WTC11 (cell line): ENCODE measurements around the gene CHST15. TPM values are rescaled to one million over a fixed set of nuclear protein-coding genes. Genes with fewer than 3 reads are reported as not detected.

Source experiments
- ATAC-seq: fragments of 200-7000 bp; cut with Tn5 transposase; 2 replicates; pipeline ENCODE4 v1.10.0; 2021; ENCODE audit warnings: mild to moderate bottlenecking, moderate library complexity
- CTCF ChIA-PET: fragments of 300-600 bp; sonication (Branson Sonifier 250); formaldehyde crosslinking; loops from one replicate; lab custom pipeline; 2021; ENCODE audit warnings: antibody characterized with exemption; lab: Charles Lee
- POLR2A ChIA-PET: fragments of 350-600 bp; sonication (Branson Sonifier 250); formaldehyde crosslinking; loops from one replicate; lab custom pipeline; 2021; ENCODE audit warnings: antibody characterized with exemption; lab: Charles Lee
- DNase-seq: peaks from one replicate; pipeline ENCODE4 v3.0.0; 2021; ENCODE audit warnings: low spot score
- H3K27ac Mint-ChIP-seq: 2 replicates; pipeline ENCODE4 v1.8.0; 2021; ENCODE audit warnings: mixed read lengths
- H3K27me3 Mint-ChIP-seq: 2 replicates; pipeline ENCODE4 v1.8.0; 2021; ENCODE audit warnings: low read depth, mild to moderate bottlenecking, moderate library complexity, mixed read lengths
- H3K36me3 Mint-ChIP-seq: 2 replicates; pipeline ENCODE4 v1.8.0; 2021; ENCODE audit warnings: mixed read lengths
- H3K4me1 Mint-ChIP-seq: 2 replicates; pipeline ENCODE4 v1.8.0; 2022; ENCODE audit warnings: mixed read lengths
- H3K4me3 Mint-ChIP-seq: 2 replicates; pipeline ENCODE4 v1.8.0; 2021; ENCODE audit warnings: mild to moderate bottlenecking, moderate library complexity, mixed read lengths
- H3K9me3 Mint-ChIP-seq: 2 replicates; pipeline ENCODE4 v1.8.0; 2021; ENCODE audit warnings: mixed read lengths
- CBFB ChIP-seq: sonication (generic); formaldehyde crosslinking; IDR thresholded peaks from 2 replicates; pipeline ENCODE4 v1.8.1; 2022; ENCODE audit warnings: mild to moderate bottlenecking, low read depth, missing genetic modification reagents
- CREM ChIP-seq: sonication (generic); formaldehyde crosslinking; IDR thresholded peaks from 2 replicates; pipeline ENCODE4 v1.8.1; 2022; ENCODE audit warnings: mild to moderate bottlenecking, missing genetic modification reagents, moderate library complexity
- ELF4 ChIP-seq: sonication (generic); formaldehyde crosslinking; IDR thresholded peaks from 2 replicates; pipeline ENCODE4 v1.8.1; 2022; ENCODE audit warnings: low read depth, mild to moderate bottlenecking, moderate library complexity, missing genetic modification reagents
- FOXP1 ChIP-seq: sonication (generic); formaldehyde crosslinking; IDR thresholded peaks from 2 replicates; pipeline ENCODE4 v1.8.0; 2022; ENCODE audit warnings: missing genetic modification reagents, mild to moderate bottlenecking, moderate library complexity, borderline replicate concordance
- JUN ChIP-seq: sonication (generic); formaldehyde crosslinking; IDR thresholded peaks from 2 replicates; pipeline ENCODE4 v1.8.0; 2023; ENCODE audit warnings: mild to moderate bottlenecking, missing genetic modification reagents
- NR2C2 ChIP-seq: sonication (generic); formaldehyde crosslinking; IDR thresholded peaks from 2 replicates; pipeline ENCODE4 v1.8.0; 2022; ENCODE audit warnings: mild to moderate bottlenecking, missing genetic modification reagents
- PRRX2 ChIP-seq: fragments of 250-450 bp; sonication (Bioruptor Pico); IDR thresholded peaks from 2 replicates; pipeline ENCODE4 v1.8.0; 2021; ENCODE audit warnings: mild to moderate bottlenecking
- RORB ChIP-seq: fragments of 250-450 bp; sonication (Bioruptor Pico); IDR thresholded peaks from 2 replicates; pipeline ENCODE4 v1.9.0; 2021; ENCODE audit warnings: mild to moderate bottlenecking
- SMAD3 ChIP-seq: sonication (generic); formaldehyde crosslinking; IDR thresholded peaks from 2 replicates; pipeline ENCODE4 v1.8.0; 2022; ENCODE audit warnings: missing genetic modification reagents, mild to moderate bottlenecking, borderline replicate concordance
- TEAD4 ChIP-seq: sonication (generic); formaldehyde crosslinking; IDR thresholded peaks from 2 replicates; pipeline ENCODE4 v1.8.0; 2022; ENCODE audit warnings: mild to moderate bottlenecking, missing genetic modification reagents
- ZNF138 ChIP-seq: sonication (generic); formaldehyde crosslinking; conservative IDR thresholded peaks from 2 replicates; pipeline ENCODE4 v1.8.1; 2022; ENCODE audit warnings: mild to moderate bottlenecking, moderate library complexity, missing genetic modification reagents
- ZNF423 ChIP-seq: fragments of 250-450 bp; sonication (Bioruptor Pico); IDR thresholded peaks from 2 replicates; pipeline ENCODE4 v2.1.2; 2022; ENCODE audit warnings: mild to moderate bottlenecking, moderate library complexity
- total RNA-seq: library from RNA; stranded (reverse); gene quantifications from 3 replicates; pipeline ENCODE4 v1.2.3, GENCODE V29; 2021
- TF ChIP-seq, protein P1 (sequence below): fragments of 250-450 bp; sonication (Bioruptor Pico); IDR thresholded peaks from 2 replicates; pipeline ENCODE4 v2.1.2; 2022; ENCODE audit warnings: mild to moderate bottlenecking, moderate library complexity
- TF ChIP-seq, protein P2 (sequence below): fragments of 250-450 bp; sonication (Bioruptor Pico); conservative IDR thresholded peaks from 2 replicates; pipeline ENCODE4 v1.9.0; 2021; ENCODE audit warnings: mild to moderate bottlenecking
- TF ChIP-seq, protein P3 (sequence below): sonication (generic); formaldehyde crosslinking; IDR thresholded peaks from 2 replicates; pipeline ENCODE4 v1.8.0; 2022; ENCODE audit warnings: mild to moderate bottlenecking, missing genetic modification reagents
- TF ChIP-seq, protein P4 (sequence below): sonication (generic); formaldehyde crosslinking; IDR thresholded peaks from 2 replicates; pipeline ENCODE4 v1.8.0; 2022; ENCODE audit warnings: missing genetic modification reagents

The CHST15 gene
- total RNA-seq, 1 experiment from 2014 or later = 10.7 TPM

DNA sequence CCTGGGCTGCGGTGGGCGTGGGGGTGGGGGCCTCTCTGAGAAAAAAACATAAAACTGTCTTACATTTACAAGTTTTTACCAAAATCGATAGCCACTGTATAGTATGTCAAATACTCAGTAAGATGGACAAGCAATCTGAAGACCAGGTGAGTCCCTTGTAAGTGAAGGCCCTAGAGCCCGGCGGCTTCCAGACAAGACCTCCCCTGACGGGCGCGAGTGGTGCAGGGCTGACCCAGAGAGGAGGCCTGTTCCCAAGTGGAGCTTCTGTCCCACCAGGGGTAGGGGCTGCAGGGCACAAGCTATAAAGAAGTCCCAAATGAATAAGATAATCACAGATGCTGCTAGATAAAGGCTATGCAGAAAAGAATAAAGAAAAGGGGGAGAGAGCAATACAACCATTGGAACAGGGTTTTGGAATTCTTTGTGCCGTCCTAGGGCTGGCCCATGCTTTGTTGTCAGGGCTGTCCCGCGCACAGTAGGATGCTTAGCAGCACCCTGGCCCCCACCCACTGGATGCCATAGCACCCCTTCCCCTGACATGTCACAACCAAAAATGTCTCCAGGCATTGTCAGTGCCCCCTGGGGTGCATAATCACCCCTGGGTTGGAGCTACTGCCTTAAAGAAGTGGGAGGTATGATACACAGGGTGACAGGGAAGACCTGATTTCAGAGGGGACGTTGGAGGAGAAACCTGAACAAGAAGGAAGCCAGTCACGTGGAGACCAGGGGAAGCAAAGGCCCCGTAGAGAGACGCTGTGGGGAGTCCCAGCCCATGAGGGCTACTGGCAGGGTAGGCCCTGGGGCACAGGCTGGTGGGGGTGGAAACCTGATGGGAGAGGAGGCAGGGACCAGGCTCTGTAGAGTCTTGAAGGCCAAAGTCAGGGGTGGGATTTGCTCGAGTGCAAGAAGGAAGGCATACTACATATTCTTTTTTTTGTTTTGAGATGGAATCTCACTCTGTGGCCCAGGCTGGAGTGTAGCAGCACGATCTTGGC is 43.1 kb downstream of the CHST15 start:
- no peak for ATAC-seq
- Mint-ChIP-seq H3K27ac (no peak overlapping the region), H3K4me3 (no peak overlapping the region), H3K27me3 (no peaks in the 10 kb centered on the region; the same call in 1 of the 2 replicates), H3K36me3 (no peaks in the 10 kb centered on the region), H3K9me3 (no peaks in the 10 kb centered on the region), H3K4me1 (peaks cover 38% of the 10 kb centered on the region)
- POLR2A ChIA-PET = no interaction called here
- CTCF ChIA-PET = interaction anchor here (1.6 kb wide), 1 partner anchor 15 kb away, joined by 4 read pairs; no protein-coding TSS in a partner anchor
- TF ChIP-seq, protein P1, sequence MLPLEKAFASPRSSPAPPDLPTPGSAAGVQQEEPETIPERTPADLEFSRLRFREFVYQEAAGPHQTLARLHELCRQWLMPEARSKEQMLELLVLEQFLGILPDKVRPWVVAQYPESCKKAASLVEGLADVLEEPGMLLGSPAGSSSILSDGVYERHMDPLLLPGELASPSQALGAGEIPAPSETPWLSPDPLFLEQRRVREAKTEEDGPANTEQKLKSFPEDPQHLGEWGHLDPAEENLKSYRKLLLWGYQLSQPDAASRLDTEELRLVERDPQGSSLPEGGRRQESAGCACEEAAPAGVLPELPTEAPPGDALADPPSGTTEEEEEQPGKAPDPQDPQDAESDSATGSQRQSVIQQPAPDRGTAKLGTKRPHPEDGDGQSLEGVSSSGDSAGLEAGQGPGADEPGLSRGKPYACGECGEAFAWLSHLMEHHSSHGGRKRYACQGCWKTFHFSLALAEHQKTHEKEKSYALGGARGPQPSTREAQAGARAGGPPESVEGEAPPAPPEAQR (CRISPR knock-in tag) = no peak
- no peak for DNase-seq

DNA sequence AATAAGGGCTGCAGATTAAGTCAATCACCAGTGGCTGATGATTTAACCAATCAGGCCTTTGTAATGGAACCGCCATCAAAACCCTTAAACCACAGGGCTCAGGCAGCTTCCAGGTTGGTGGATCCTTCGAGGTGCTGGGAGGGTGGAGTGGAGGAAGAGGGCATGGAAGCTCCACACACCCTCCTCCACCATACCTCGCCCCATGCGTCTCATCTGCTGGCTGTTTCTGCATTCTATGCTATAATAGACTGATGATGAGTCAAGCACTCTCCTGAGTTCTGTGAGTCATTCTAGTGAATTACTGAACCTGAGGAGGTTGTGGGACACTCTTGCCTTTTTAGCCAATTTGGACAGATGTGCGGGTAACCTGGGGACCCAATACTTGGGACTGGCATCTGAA is 43.9 kb downstream of the CHST15 start:
- ATAC-seq (no peak), DNase-seq (no peak)
- Mint-ChIP-seq H3K27ac (no peak overlapping the region), H3K4me1 (peaks cover 32% of the 10 kb centered on the region), H3K27me3 (no peaks in the 10 kb centered on the region; the same call in 1 of the 2 replicates), H3K36me3 (no peaks in the 10 kb centered on the region), H3K4me3 (no peak overlapping the region), H3K9me3 (no peaks in the 10 kb centered on the region)
- CTCF ChIA-PET = interaction anchor here (1.6 to 1.7 kb wide), 2 partner anchors 16 to 54 kb away, joined by 4 to 10 read pairs; no protein-coding TSS in a partner anchor
- no peak for TF ChIP-seq CBFB
- TF ChIP-seq, protein P2, sequence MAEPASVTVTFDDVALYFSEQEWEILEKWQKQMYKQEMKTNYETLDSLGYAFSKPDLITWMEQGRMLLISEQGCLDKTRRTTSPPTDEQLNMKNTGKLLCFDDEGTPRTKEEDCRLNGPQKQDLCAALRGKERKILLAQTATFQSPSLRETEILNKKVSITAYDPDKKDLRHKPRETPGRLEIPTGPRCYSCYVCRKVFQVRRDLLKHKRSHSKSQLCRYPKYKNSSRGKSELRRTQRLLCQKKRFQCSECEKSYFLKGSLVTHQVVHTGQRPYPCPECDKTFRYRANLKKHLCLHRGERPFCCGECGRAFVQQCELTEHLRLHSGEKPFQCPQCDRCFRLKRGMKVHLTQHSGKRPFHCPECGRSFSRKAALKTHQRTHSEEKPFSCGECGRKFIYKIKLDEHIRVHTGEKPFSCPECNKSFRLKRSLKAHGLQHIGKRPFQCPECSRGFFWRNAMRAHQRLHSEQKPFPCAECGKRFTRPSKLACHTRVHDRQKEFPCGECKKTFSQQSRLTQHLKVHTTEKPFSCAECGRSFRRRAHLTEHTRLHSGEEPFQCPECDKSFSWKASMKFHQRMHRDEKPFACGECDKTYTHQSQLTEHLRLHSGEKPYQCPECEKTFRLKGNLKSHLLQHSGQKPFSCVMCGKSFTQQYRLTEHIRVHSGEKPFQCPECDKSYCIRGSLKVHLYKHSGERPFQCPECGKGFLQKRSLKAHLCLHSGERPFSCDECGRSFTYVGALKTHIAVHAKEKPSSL (CRISPR knock-in tag) = no peak
- TF ChIP-seq NR2C2 = no peak
- TF ChIP-seq FOXP1 = no peak
- no peak for TF ChIP-seq TEAD4
- no peak for TF ChIP-seq ZNF423 (CRISPR knock-in tag)
- no peak for TF ChIP-seq SMAD3 (CRISPR knock-in tag)
- TF ChIP-seq PRRX2 (CRISPR knock-in tag) = no peak
- TF ChIP-seq, protein P3, sequence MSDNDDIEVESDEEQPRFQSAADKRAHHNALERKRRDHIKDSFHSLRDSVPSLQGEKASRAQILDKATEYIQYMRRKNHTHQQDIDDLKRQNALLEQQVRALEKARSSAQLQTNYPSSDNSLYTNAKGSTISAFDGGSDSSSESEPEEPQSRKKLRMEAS (CRISPR knock-in tag) = no peak
- TF ChIP-seq, protein P4, sequence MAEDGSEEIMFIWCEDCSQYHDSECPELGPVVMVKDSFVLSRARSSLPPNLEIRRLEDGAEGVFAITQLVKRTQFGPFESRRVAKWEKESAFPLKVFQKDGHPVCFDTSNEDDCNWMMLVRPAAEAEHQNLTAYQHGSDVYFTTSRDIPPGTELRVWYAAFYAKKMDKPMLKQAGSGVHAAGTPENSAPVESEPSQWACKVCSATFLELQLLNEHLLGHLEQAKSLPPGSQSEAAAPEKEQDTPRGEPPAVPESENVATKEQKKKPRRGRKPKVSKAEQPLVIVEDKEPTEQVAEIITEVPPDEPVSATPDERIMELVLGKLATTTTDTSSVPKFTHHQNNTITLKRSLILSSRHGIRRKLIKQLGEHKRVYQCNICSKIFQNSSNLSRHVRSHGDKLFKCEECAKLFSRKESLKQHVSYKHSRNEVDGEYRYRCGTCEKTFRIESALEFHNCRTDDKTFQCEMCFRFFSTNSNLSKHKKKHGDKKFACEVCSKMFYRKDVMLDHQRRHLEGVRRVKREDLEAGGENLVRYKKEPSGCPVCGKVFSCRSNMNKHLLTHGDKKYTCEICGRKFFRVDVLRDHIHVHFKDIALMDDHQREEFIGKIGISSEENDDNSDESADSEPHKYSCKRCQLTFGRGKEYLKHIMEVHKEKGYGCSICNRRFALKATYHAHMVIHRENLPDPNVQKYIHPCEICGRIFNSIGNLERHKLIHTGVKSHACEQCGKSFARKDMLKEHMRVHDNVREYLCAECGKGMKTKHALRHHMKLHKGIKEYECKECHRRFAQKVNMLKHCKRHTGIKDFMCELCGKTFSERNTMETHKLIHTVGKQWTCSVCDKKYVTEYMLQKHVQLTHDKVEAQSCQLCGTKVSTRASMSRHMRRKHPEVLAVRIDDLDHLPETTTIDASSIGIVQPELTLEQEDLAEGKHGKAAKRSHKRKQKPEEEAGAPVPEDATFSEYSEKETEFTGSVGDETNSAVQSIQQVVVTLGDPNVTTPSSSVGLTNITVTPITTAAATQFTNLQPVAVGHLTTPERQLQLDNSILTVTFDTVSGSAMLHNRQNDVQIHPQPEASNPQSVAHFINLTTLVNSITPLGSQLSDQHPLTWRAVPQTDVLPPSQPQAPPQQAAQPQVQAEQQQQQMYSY (CRISPR knock-in tag) = no peak
- no peak for TF ChIP-seq CREM (CRISPR knock-in tag)
- no peak for TF ChIP-seq ELF4
- no peak for TF ChIP-seq RORB (CRISPR knock-in tag)
- TF ChIP-seq JUN (CRISPR knock-in tag) = no peak
- no peak for TF ChIP-seq ZNF138
- POLR2A ChIA-PET = no interaction called here
